IPS DF 4.7 (cell line): ENCODE results near the gene SLC23A2.
"Not testable (repeated sequence)": the region's sequence is repeated elsewhere in the genome, so short reads cannot be mapped to it uniquely, and the experiment has no call there.

Source experiments
- DNase-seq: peaks from one replicate; pipeline ENCODE4 v3.0.0-alpha.2; 2013; ENCODE audit warnings: low spot score; ENCODE audit errors: extremely low read depth

Gene SLC23A2

GRCh38 chr20:5001174-5002076, at the start of gene SLC23A2:
TSS of gene SLC23A2 (minus strand) at chr20:5001510. CDS start at chr20:4932562, 68,948 bp downstream.
- DNase-seq: no peak

GRCh38 chr20:5046656-5047339, 45.5 kb upstream of the SLC23A2 start:
- DNase-seq: no peak

GRCh38 chr20:5045906-5046305, 44.6 kb upstream of the SLC23A2 start:
- no peak for DNase-seq

GRCh38 chr20:5044075-5044620, 42.8 kb upstream of the SLC23A2 start:
- no peak for DNase-seq

- no peak for DNase-seq
Measured at GRCh38 chr20:5041433-5041832, 40.1 kb upstream of the SLC23A2 start.

- no peak for DNase-seq
Measured at GRCh38 chr20:5040345-5040744, 39.0 kb upstream of the SLC23A2 start.

GRCh38 chr20:5039889-5040288, 38.6 kb upstream of the SLC23A2 start:
- no peak for DNase-seq

GRCh38 chr20:5039255-5039657, 37.9 kb upstream of the SLC23A2 start:
- no peak for DNase-seq

- DNase-seq: no peak
Measured at GRCh38 chr20:5036828-5037227, 35.5 kb upstream of the SLC23A2 start.

- not testable (repeated sequence) for DNase-seq
Measured at GRCh38 chr20:5035518-5035917, 34.2 kb upstream of the SLC23A2 start.

GRCh38 chr20:5033566-5033965, 32.3 kb upstream of the SLC23A2 start:
- DNase-seq: no peak

- not testable (repeated sequence) for DNase-seq
Measured at GRCh38 chr20:5031701-5032100, 30.4 kb upstream of the SLC23A2 start.

- no peak for DNase-seq
Measured at GRCh38 chr20:5031206-5031557, 29.9 kb upstream of the SLC23A2 start.

- DNase-seq: no peak
Measured at GRCh38 chr20:5030348-5031205, 29.3 kb upstream of the SLC23A2 start.

GRCh38 chr20:5028258-5029059, 27.1 kb upstream of the SLC23A2 start:
- not testable (repeated sequence) for DNase-seq

GRCh38 chr20:5024982-5025381, 23.7 kb upstream of the SLC23A2 start:
- DNase-seq: no peak

- DNase-seq: no peak
Measured at GRCh38 chr20:5024103-5024502, 22.8 kb upstream of the SLC23A2 start.

- not testable (repeated sequence) for DNase-seq
Measured at GRCh38 chr20:5023171-5023570, 21.9 kb upstream of the SLC23A2 start.

- no peak for DNase-seq
Measured at GRCh38 chr20:5020760-5021159, 19.4 kb upstream of the SLC23A2 start.

- DNase-seq: no peak
Measured at GRCh38 chr20:5013682-5014447, 12.6 kb upstream of the SLC23A2 start.
